Smooth muscle cell (in vitro differentiated cells): ENCODE results near the gene SYDE2. TPM values are rescaled to one million over a fixed set of nuclear protein-coding genes. Genes with fewer than 3 reads are reported as not detected.

Experiments used
- DNase-seq: peaks from one replicate; lab custom pipeline; 2025; ENCODE audit not compliant: unreplicated experiment; lab: John Stamatoyannopoulos, UW
- H2AFZ ChIP-seq: fragments of 200-600 bp; sonication (generic); 2 replicates; pipeline ENCODE4 v1.6.0; 2016; ENCODE audit warnings: antibody characterized with exemption, low read depth, mild to moderate bottlenecking
- H3F3A ChIP-seq: fragments of 200-600 bp; sonication (generic); 2 replicates; pipeline ENCODE4 v1.6.0; 2017; ENCODE audit warnings: antibody characterized with exemption, low read depth
- H3K27ac ChIP-seq: fragments of 200-600 bp; sonication (generic); 2 replicates; pipeline ENCODE4 v1.5.1; 2016; ENCODE audit warnings: low read depth, mild to moderate bottlenecking
- H3K27me3 ChIP-seq: fragments of 200-600 bp; sonication (generic); 2 replicates; pipeline ENCODE4 v1.6.1; 2016; ENCODE audit warnings: low read depth, mild to moderate bottlenecking
- H3K36me3 ChIP-seq: fragments of 200-600 bp; sonication (generic); 2 replicates; pipeline ENCODE4 v1.5.1; 2016; ENCODE audit warnings: low read depth
- H3K4me1 ChIP-seq: fragments of 200-600 bp; sonication (generic); 2 replicates; pipeline ENCODE4 v1.5.1; 2016; ENCODE audit warnings: low read depth
- H3K4me2 ChIP-seq: fragments of 200-600 bp; sonication (generic); 2 replicates; pipeline ENCODE4 v1.6.0; 2016; ENCODE audit warnings: mild to moderate bottlenecking
- H3K4me3 ChIP-seq: fragments of 200-600 bp; sonication (generic); 2 replicates; pipeline ENCODE4 v1.5.1; 2016; ENCODE audit warnings: mild to moderate bottlenecking
- H3K79me2 ChIP-seq: fragments of 200-600 bp; sonication (generic); 2 replicates; pipeline ENCODE4 v1.6.0; 2016; ENCODE audit warnings: low read depth, mild to moderate bottlenecking
- H3K9ac ChIP-seq: fragments of 200-600 bp; sonication (generic); 2 replicates; pipeline ENCODE4 v1.6.0; 2016; ENCODE audit warnings: low read depth
- H3K9me3 ChIP-seq: fragments of 200-600 bp; sonication (generic); replicated peaks from 2 replicates; pipeline ENCODE4 v1.5.1; 2016; ENCODE audit warnings: low read depth
- H4K20me1 ChIP-seq: fragments of 200-600 bp; sonication (generic); 2 replicates; pipeline ENCODE4 v1.6.0; 2016; ENCODE audit warnings: low read depth
- WGBS: methylation state at CpG from one replicate; pipeline ENCODE4 v1.1.7; 2016; ENCODE audit warnings: low lambda C conversion rate; 5-methylcytosine and 5-hydroxymethylcytosine counted together
- polyA plus RNA-seq: library from polyadenylated mRNA; unstranded; fragments of >200 nt; fragmentation: Nextera tagmentation; extraction: Ambion mirVana; gene quantifications from 2 replicates; pipeline ENCODE4 v1.2.1, GENCODE V29; 2016
- total RNA-seq: library from RNA; depleted of rRNA; stranded (reverse); fragments of >200 nt; gene quantifications from 2 replicates; pipeline ENCODE4 v1.2.3, GENCODE V29; 2014
- TF ChIP-seq, protein P1 (sequence below): fragments of 200-600 bp; sonication (generic); IDR thresholded peaks from 2 replicates; pipeline ENCODE4 v1.5.1; 2017; ENCODE audit warnings: borderline replicate concordance, mild to moderate bottlenecking, antibody characterized with exemption; ENCODE audit not compliant: insufficient read depth, poor library complexity, severe bottlenecking

SYDE2 gene
- total and polyA plus RNA-seq, 2 experiments from 2014 or later: 4.9 to 9.1 TPM

DNA sequence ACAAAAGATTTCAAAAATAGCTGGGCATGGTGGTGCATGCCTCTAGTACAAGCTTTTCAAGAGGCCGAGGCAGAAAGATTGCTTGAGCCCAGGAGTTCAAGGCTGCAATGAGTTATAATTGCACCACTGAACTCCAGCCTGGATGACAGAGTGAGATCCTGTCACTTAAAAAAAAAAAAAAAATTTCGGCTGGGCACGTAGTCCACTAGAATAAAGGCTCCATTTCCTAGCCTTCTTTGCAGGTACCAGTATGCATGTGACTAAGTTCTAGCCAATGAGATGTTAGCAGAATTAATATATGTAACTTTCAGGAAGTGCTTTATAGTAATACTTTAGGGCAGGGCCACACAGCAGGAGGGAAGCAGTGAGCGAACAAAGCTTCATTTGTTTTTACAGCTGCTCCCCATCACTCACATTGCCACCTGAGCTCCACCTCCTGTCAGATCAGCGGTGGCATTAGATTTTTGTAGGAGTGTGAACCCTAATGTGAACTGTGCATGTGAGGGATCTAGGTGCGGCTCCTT, 28.8 kb upstream of the SYDE2 start:
- Histone ChIP-seq H3K4me3 (no peak overlapping the region), H3K36me3 (no peaks in the 10 kb centered on the region), H3K9ac (no peak overlapping the region), H3K27me3 (no peaks in the 10 kb centered on the region), H2AFZ (no peak overlapping the region), H3K9me3 (no peaks in the 10 kb centered on the region), H4K20me1 (no peaks in the 10 kb centered on the region), H3F3A (no peaks in the 10 kb centered on the region), H3K79me2 (no peaks in the 10 kb centered on the region), H3K4me1 (peaks cover 20% of the 10 kb centered on the region), H3K27ac (no peak overlapping the region), H3K4me2 (no peak overlapping the region)
- TF ChIP-seq, protein P1, sequence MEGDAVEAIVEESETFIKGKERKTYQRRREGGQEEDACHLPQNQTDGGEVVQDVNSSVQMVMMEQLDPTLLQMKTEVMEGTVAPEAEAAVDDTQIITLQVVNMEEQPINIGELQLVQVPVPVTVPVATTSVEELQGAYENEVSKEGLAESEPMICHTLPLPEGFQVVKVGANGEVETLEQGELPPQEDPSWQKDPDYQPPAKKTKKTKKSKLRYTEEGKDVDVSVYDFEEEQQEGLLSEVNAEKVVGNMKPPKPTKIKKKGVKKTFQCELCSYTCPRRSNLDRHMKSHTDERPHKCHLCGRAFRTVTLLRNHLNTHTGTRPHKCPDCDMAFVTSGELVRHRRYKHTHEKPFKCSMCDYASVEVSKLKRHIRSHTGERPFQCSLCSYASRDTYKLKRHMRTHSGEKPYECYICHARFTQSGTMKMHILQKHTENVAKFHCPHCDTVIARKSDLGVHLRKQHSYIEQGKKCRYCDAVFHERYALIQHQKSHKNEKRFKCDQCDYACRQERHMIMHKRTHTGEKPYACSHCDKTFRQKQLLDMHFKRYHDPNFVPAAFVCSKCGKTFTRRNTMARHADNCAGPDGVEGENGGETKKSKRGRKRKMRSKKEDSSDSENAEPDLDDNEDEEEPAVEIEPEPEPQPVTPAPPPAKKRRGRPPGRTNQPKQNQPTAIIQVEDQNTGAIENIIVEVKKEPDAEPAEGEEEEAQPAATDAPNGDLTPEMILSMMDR: no peak
- 94% methylated on average over 6 of the region's 6 CpGs for WGBS
- DNase-seq: no peak

DNA sequence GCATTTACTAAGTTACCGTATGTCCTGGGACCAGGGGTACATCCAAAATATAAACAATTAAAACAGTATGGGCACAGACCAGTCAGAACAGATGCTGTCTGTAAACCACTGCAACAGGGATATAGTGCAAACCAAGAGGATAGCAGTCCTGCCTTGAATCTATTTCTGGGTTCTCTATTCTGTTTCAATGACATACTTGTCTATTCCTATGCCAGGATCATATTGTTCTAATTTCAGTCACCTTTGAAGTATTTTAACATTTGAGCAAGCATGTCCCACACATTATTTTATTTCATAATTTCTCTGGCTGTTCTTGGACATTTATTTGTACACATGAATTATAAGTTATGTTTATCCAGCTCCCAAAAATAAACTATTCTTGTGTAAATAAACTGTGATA, 28.2 kb upstream of the SYDE2 start:
- TF ChIP-seq, protein P1: no peak
- no peaks in the 10 kb centered on the region for H3K27me3 ChIP-seq
- no peaks in the 10 kb centered on the region for H3K36me3 ChIP-seq
- no peaks in the 10 kb centered on the region for H3K9me3 ChIP-seq
- H3F3A ChIP-seq: no peaks in the 10 kb centered on the region
- H2AFZ ChIP-seq: no peak overlapping the region
- no peak overlapping the region for H3K9ac ChIP-seq
- H3K79me2 ChIP-seq: no peaks in the 10 kb centered on the region
- no peak overlapping the region for H3K4me2 ChIP-seq
- no peaks in the 10 kb centered on the region for H4K20me1 ChIP-seq
- H3K27ac ChIP-seq: no peak overlapping the region
- no peak for DNase-seq
- 57% methylated on average over 1 of the region's 1 CpG for WGBS
- H3K4me3 ChIP-seq: no peak overlapping the region
- peaks cover 26% of the 10 kb centered on the region for H3K4me1 ChIP-seq

DNA sequence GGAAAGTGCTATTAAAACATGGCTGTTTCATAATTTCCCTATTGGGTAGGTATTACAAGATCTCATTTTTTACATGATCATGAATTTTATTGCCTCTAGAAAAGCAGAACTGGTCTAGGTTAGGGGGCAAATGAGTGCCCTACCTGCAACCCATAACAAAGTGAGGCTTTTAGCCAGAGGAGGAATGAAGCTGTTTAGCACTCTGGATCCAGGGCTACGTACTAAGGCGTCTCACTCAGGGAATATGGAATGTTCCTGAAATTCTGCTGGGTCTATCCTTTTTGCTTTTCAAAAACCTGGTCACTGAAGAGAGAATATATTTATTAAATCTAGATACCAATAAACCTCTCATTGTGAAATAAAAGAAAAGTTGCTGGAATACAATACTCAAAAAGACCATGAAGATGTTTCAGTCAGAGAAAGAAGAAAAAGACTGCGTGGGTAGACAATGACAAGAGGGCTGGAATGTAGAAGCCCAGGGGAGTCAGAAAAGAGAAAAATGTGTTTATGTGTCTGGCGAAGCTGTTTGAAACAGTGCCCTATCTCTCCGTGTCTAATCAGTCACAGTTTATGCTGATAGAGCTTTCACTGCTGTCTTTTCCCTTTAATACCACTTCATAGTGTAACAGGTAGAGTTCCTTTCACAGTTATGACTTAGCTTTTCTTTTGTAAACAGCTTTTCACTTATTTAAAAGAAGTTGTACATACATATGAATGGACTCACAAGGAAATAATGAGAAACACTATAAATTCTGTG, 25.0 kb upstream of the SYDE2 start:
- WGBS: 26% methylated on average over 5 of the region's 5 CpGs
- Histone ChIP-seq H3K79me2 (no peaks in the 10 kb centered on the region), H3K4me1 (peaks cover 26% of the 10 kb centered on the region), H3K36me3 (no peaks in the 10 kb centered on the region), H4K20me1 (no peaks in the 10 kb centered on the region), H2AFZ (peak overlapping the region; percentile 86), H3K9me3 (no peaks in the 10 kb centered on the region), H3K9ac (no peak overlapping the region), H3K27me3 (no peaks in the 10 kb centered on the region), H3K4me2 (peak overlapping the region; percentile 76), H3K27ac (peak overlapping the region; percentile 72), H3K4me3 (peak overlapping the region; percentile 16), H3F3A (no peaks in the 10 kb centered on the region)
- TF ChIP-seq, protein P1: no peak
- DNase-seq: no peak
